Colonic mucosa (tissue), 4 donors: ENCODE measurements around the gene DVL3. TPM values are rescaled to one million over a fixed set of nuclear protein-coding genes. Genes with fewer than 3 reads are reported as not detected.

Experiments used
- DNase-seq: peaks from one replicate; pipeline ENCODE4 v3.0.0-alpha.2; 2020
- H3K27ac ChIP-seq: fragments of 200-600 bp; one replicate; pipeline ENCODE4 v1.8.0; 2021
- H3K27me3 ChIP-seq: fragments of 200-600 bp; one replicate; pipeline ENCODE4 v1.8.0; 2021
- H3K36me3 ChIP-seq: fragments of 200-600 bp; one replicate; pipeline ENCODE4 v1.8.0; 2021
- H3K4me1 ChIP-seq: fragments of 200-600 bp; one replicate; pipeline ENCODE4 v1.8.0; 2021; ENCODE audit warnings: mild to moderate bottlenecking
- H3K4me3 ChIP-seq: fragments of 200-600 bp; one replicate; pipeline ENCODE4 v1.8.0; 2021
- H3K9ac ChIP-seq, 2 donors: one replicate each; pipeline ENCODE4 v1.7.0; 2013; ENCODE audit warnings: control low read depth in 2 of 2, low read depth in 2 of 2, low read length in 2 of 2
- H3K9me3 ChIP-seq: fragments of 200-600 bp; one replicate; pipeline ENCODE4 v1.8.0; 2021
- CTCF ChIP-seq: fragments of 200-600 bp; IDR thresholded peaks from one replicate; pipeline ENCODE4 v1.8.0; 2022; ENCODE audit warnings: antibody characterized with exemption, mild to moderate bottlenecking
- intact Hi-C: fragments of 100-400 bp; cut with DNase I; formaldehyde crosslinking; loops from one replicate; pipeline ENCODE4 v1.14.1; 2022
- total RNA-seq, 2 donors: library from RNA; stranded (reverse); fragmentation: NEBNext Ultra II Directional in 1 of 2; extraction: Animal tissue kit (Norgen Biotek cat#: 25700) in 1 of 2; gene quantifications; one replicate each; pipeline ENCODE4 v1.2.1, GENCODE V29; 2021
- donor health status: healthy.
- donor health status: DM: no; HTN: no; CAD: no.
- donor health status: DM: no; HTN: no; CAD: no.

The DVL3 gene
- total RNA-seq, 2 donors from 2014 or later = 60.8 to 64.6 TPM

- H3K27me3 ChIP-seq = no peaks in the 10 kb centered on the region
- no peaks in the 10 kb centered on the region for H3K9me3 ChIP-seq
- DNase-seq = peak; percentile 26
- intact Hi-C loops = no loop called here
- H3K4me3 ChIP-seq = no peak overlapping the region
- H3K27ac ChIP-seq = no peak overlapping the region
- peaks cover 5% of the 10 kb centered on the region for H3K4me1 ChIP-seq
- H3K9ac ChIP-seq = no peak overlapping the region
- H3K36me3 ChIP-seq = no peaks in the 10 kb centered on the region
- no peak for TF ChIP-seq CTCF
Measured at GRCh38 chr3:184129012-184129411, 26.2 kb upstream of the DVL3 start.

GRCh38 chr3:184132945-184133344, 22.2 kb upstream of the DVL3 start:
- peaks cover 14% of the 10 kb centered on the region for H3K4me1 ChIP-seq
- no peak overlapping the region for H3K4me3 ChIP-seq
- intact Hi-C loops = no loop called here
- no peaks in the 10 kb centered on the region for H3K36me3 ChIP-seq
- no peak for DNase-seq
- no peak overlapping the region for H3K9ac ChIP-seq
- H3K9me3 ChIP-seq = no peaks in the 10 kb centered on the region
- H3K27me3 ChIP-seq = no peaks in the 10 kb centered on the region
- no peak overlapping the region for H3K27ac ChIP-seq
- no peak for TF ChIP-seq CTCF

GRCh38 chr3:184133840-184134745, 21.1 kb upstream of the DVL3 start:
- intact Hi-C loops = no loop called here
- no peak for TF ChIP-seq CTCF
- peak overlapping the region; percentile 98 for H3K4me3 ChIP-seq
- DNase-seq = peak; percentile 90
- peak overlapping the region; percentile 90 for H3K27ac ChIP-seq
- no peaks in the 10 kb centered on the region for H3K9me3 ChIP-seq
- H3K36me3 ChIP-seq = no peaks in the 10 kb centered on the region
- peak overlapping the region; percentile 93 to 99 for H3K9ac ChIP-seq
- peaks cover 14% of the 10 kb centered on the region for H3K4me1 ChIP-seq
- H3K27me3 ChIP-seq = no peaks in the 10 kb centered on the region

- H3K27ac ChIP-seq = peak overlapping the region; percentile 90
- H3K4me3 ChIP-seq = peak overlapping the region; percentile 98
- no peaks in the 10 kb centered on the region for H3K27me3 ChIP-seq
- TF ChIP-seq CTCF = no peak
- no peaks in the 10 kb centered on the region for H3K9me3 ChIP-seq
- peaks cover 14% of the 10 kb centered on the region for H3K4me1 ChIP-seq
- no peak for DNase-seq
- intact Hi-C loops = no loop called here
- peak overlapping the region; percentile 93 to 99 for H3K9ac ChIP-seq
- no peaks in the 10 kb centered on the region for H3K36me3 ChIP-seq
Measured at GRCh38 chr3:184134746-184135148, 20.4 kb upstream of the DVL3 start.

- Histone ChIP-seq H3K9ac (peak within 1 kb of the TSS; percentile 93 to 99), H3K36me3 (peaks cover 3% of the 10 kb centered on the region), H3K9me3 (no peaks in the 10 kb centered on the region), H3K27me3 (no peaks in the 10 kb centered on the region), H3K4me3 (peak within 1 kb of the TSS; percentile 98), H3K4me1 (peaks cover 14% of the 10 kb centered on the region), H3K27ac (peak within 1 kb of the TSS; percentile 90)
- intact Hi-C loops = no loop called here
- peak; percentile 97 for DNase-seq
- TF ChIP-seq CTCF = no peak
Measured at GRCh38 chr3:184135149-184135910, 19.8 kb upstream of the DVL3 start, which contains the start of gene EIF2B5. Gene EIF2B5 (plus strand): TSS chr3:184135358. CDS start chr3:184135386, 28 bp downstream.
